Stomach (tissue), 9 donors: ENCODE measurements around the gene NCK2. TPM values are rescaled to one million over a fixed set of nuclear protein-coding genes. Genes with fewer than 3 reads are reported as not detected.
A peak's percentile ranks its signal among the peaks of the same experiment; 100 is the strongest.

ENCODE experiments used
- DNase-seq, 2 donors: peaks; one replicate each; pipeline versions ENCODE4 v3.0.0 to v3.0.0-alpha.2; 2013 to 2019
- H3K27ac ChIP-seq, 5 donors: fragments of 200-600 bp in 4 of 5; sonication (generic) in 4 of 5; one replicate each; pipeline ENCODE4 v1.5.1; 2013 to 2019; ENCODE audit warnings: mild to moderate bottlenecking in 1 of 5, moderate library complexity in 1 of 5
- H3K27me3 ChIP-seq, 3 donors: fragments of 200-600 bp; sonication (generic); one replicate each; pipeline ENCODE4 v1.5.1; 2017 to 2019; ENCODE audit warnings: mixed run types in 1 of 3
- H3K36me3 ChIP-seq, 4 donors: fragments of 200-600 bp; sonication (generic); 1 replicate in 3 of 4; 2 replicates in 1 of 4; pipeline ENCODE4 v1.5.1; 2016 to 2019
- H3K4me1 ChIP-seq, 4 donors: fragments of 200-600 bp; sonication (generic); one replicate each; pipeline ENCODE4 v1.5.1; 2016 to 2019
- H3K4me3 ChIP-seq, 4 donors: fragments of 200-600 bp; sonication (generic) in 3 of 4; one replicate each; pipeline ENCODE4 v1.5.1; 2016 to 2019; ENCODE audit warnings: mild to moderate bottlenecking in 1 of 4
- H3K9me3 ChIP-seq, 4 donors: fragments of 200-600 bp; sonication (generic); one replicate each; pipeline ENCODE4 v1.5.1; 2016 to 2019
- CTCF ChIP-seq, 7 experiments: fragments of 450-650 bp in 4 of 7; fragments of 200-600 bp in 3 of 7; sonication (generic) in 3 of 7; IDR thresholded peaks; one replicate each; pipeline ENCODE4 v1.5.1; 2016 to 2019; ENCODE audit warnings: antibody characterized with exemption in 7 of 7, control low read depth in 2 of 7, mild to moderate bottlenecking in 1 of 7
- EP300 ChIP-seq: sonication (generic); formaldehyde crosslinking; IDR thresholded peaks from one replicate; pipeline ENCODE4 v1.6.1; 2017; ENCODE audit warnings: antibody characterized with exemption
- POLR2A ChIP-seq, 4 donors: fragments of 450-650 bp; IDR thresholded peaks; one replicate each; pipeline ENCODE4 v1.6.1; 2016; ENCODE audit warnings: antibody characterized with exemption in 4 of 4, control low read depth in 2 of 4, mild to moderate bottlenecking in 1 of 4, moderate library complexity in 1 of 4
- POLR2AphosphoS5 ChIP-seq, 3 donors: sonication (generic); formaldehyde crosslinking; IDR thresholded peaks; one replicate each; pipeline ENCODE4 v1.6.1; 2016; ENCODE audit warnings: antibody characterized with exemption in 3 of 3
- WGBS, 5 donors: extraction: QIAGEN DNeasy Blood & Tissue Kit in 3 of 5; methylation state at CpG; one replicate each; pipeline versions ENCODE4 v1.1.5 to v1.1.7; 2013 to 2018; 5-methylcytosine and 5-hydroxymethylcytosine counted together
- intact Hi-C: fragments of 100-400 bp; cut with DNase I; formaldehyde crosslinking; loops from one replicate; pipeline ENCODE4 v1.15.1; 2023; ENCODE audit warnings: low total_unique reads
- polyA plus RNA-seq, 3 donors: library from polyadenylated mRNA; stranded (reverse); fragments of 200-250 nt; gene quantifications; one replicate each; pipeline ENCODE4 v1.2.3, GENCODE V29; 2013
- total RNA-seq, 5 donors: library from RNA; depleted of rRNA; stranded (reverse); fragments of >200 nt; gene quantifications; one replicate each; pipeline versions ENCODE4 v1.1.0 to v1.2.3, GENCODE V29; 2014 to 2016
- donor health status: healthy with polysubstance abuse.
- donor health status: Bipolar disorder and iron deficiency.
- donor health status: healthy.

NCK2 gene
- total and polyA plus RNA-seq, 8 donors = 23.1 to 88.9 (median 42.6) TPM

- no peaks in the 10 kb centered on the region for H3K27me3 ChIP-seq
- intact Hi-C loops = loop anchor here (10.0 kb wide), 1 partner anchor 193 kb away; a partner anchor contains a TSS
- H3K9me3 ChIP-seq = no peaks in the 10 kb centered on the region
- DNase-seq = no peak
- TF ChIP-seq CTCF (IDR thresholded peaks at IDR 0.05) (no peak), EP300 (no peak), POLR2AphosphoS5 (IDR thresholded peaks at IDR 0.05) (no peak), POLR2A (IDR thresholded peaks at IDR 0.05) (no peak)
- peaks cover 0 to 8% (median 3%) of the 10 kb centered on the region in 4 donors for H3K36me3 ChIP-seq
- no peak overlapping the region for H3K27ac ChIP-seq
- 78 to 89% (median 85%) methylated on average over 14 of the region's 14 CpGs for WGBS, 5 donors
- peaks cover 18 to 81% (median 48%) of the 10 kb centered on the region in 4 donors for H3K4me1 ChIP-seq
- H3K4me3 ChIP-seq = no peak overlapping the region
These were observed 127.5 kb downstream of the NCK2 start for GRCh38 chr2:105872142-105872728.

GRCh38 chr2:105872830-105873229, 128.1 kb downstream of the NCK2 start:
- peak overlapping the region in 1 of 5 donors; percentile 7 for H3K27ac ChIP-seq
- WGBS, 5 donors = 85 to 94% (median 91%) methylated on average over 7 of the region's 7 CpGs
- no peak overlapping the region for H3K4me3 ChIP-seq
- H3K4me1 ChIP-seq = peaks cover 18 to 81% (median 49%) of the 10 kb centered on the region in 4 donors
- H3K9me3 ChIP-seq = no peaks in the 10 kb centered on the region
- peaks cover 0 to 8% (median 3%) of the 10 kb centered on the region in 4 donors for H3K36me3 ChIP-seq
- intact Hi-C loops = loop anchor here (10.0 kb wide), 1 partner anchor 192 kb away; a partner anchor contains a TSS
- H3K27me3 ChIP-seq = no peaks in the 10 kb centered on the region
- DNase-seq = no peak
- TF ChIP-seq POLR2AphosphoS5 (IDR thresholded peaks at IDR 0.05) (no peak), POLR2A (IDR thresholded peaks at IDR 0.05) (no peak), CTCF (IDR thresholded peaks at IDR 0.05) (no peak), EP300 (no peak)

- intact Hi-C loops = loop anchor here (10.0 kb wide), 1 partner anchor 192 kb away; a partner anchor contains a TSS
These were observed 128.6 kb downstream of the NCK2 start for GRCh38 chr2:105873281-105873680.

GRCh38 chr2:105873721-105874120, 129.0 kb downstream of the NCK2 start:
- intact Hi-C loops = loop anchor here (10.0 kb wide), 1 partner anchor 191 kb away; a partner anchor contains a TSS
- peak overlapping the region in 1 of 5 donors; percentile 7 for H3K27ac ChIP-seq
- 46 to 61% (median 52%) methylated on average over 7 to 8 of the region's 8 CpGs for WGBS, 5 donors
- H3K4me1 ChIP-seq = peaks cover 16 to 81% (median 47%) of the 10 kb centered on the region in 4 donors
- H3K27me3 ChIP-seq = no peaks in the 10 kb centered on the region
- DNase-seq = peak in 1 of 2 donors; percentile 36
- peak overlapping the region in 1 of 4 donors; percentile 6 for H3K4me3 ChIP-seq
- TF ChIP-seq POLR2A (IDR thresholded peaks at IDR 0.05) (no peak), POLR2AphosphoS5 (IDR thresholded peaks at IDR 0.05) (peak in 1 of 3 donors; percentile 40)
- H3K36me3 ChIP-seq = peaks cover 0 to 8% (median 3%) of the 10 kb centered on the region in 4 donors
- no peaks in the 10 kb centered on the region for H3K9me3 ChIP-seq

More at GRCh38 chr2:105873281-105873680, 128.6 kb downstream of the NCK2 start:
- H3K4me1 ChIP-seq = peaks cover 18 to 81% (median 49%) of the 10 kb centered on the region in 4 donors
- TF ChIP-seq CTCF (IDR thresholded peaks at IDR 0.05) = no peak
- TF ChIP-seq POLR2A (IDR thresholded peaks at IDR 0.05) = no peak
- TF ChIP-seq EP300 = no peak
- no peak for TF ChIP-seq POLR2AphosphoS5 (IDR thresholded peaks at IDR 0.05)
- no peak for DNase-seq
- H3K9me3 ChIP-seq = no peaks in the 10 kb centered on the region
- no peaks in the 10 kb centered on the region for H3K27me3 ChIP-seq
- peak overlapping the region in 1 of 5 donors; percentile 7 for H3K27ac ChIP-seq
- peak overlapping the region in 1 of 4 donors; percentile 6 for H3K4me3 ChIP-seq
- H3K36me3 ChIP-seq = peaks cover 0 to 8% (median 3%) of the 10 kb centered on the region in 4 donors
- WGBS, 5 donors = 65 to 84% (median 79%) methylated on average over 5 of the region's 5 CpGs
